HG03064 (cell line): Measurements from ENCODE around the gene TTC31.

Source experiments
- ATAC-seq: cut with Tn5 transposase; IDR thresholded peaks from one replicate; pipeline ENCODE4 v1.9.1; 2021; ENCODE audit warnings: low read depth; ENCODE audit not compliant: unreplicated experiment

The TTC31 gene

GRCh38 chr2:74524955-74525716 is 42.3 kb downstream of the TTC31 start:
- ATAC-seq, result no peak

- no peak for ATAC-seq
These were observed 43.1 kb downstream of the TTC31 start, which contains the start of gene DQX1 for GRCh38 chr2:74525717-74526648. Gene DQX1, minus strand, starts transcription at chr2:74526231. Its CDS starts 502 bp downstream, at chr2:74525729.

DNA sequence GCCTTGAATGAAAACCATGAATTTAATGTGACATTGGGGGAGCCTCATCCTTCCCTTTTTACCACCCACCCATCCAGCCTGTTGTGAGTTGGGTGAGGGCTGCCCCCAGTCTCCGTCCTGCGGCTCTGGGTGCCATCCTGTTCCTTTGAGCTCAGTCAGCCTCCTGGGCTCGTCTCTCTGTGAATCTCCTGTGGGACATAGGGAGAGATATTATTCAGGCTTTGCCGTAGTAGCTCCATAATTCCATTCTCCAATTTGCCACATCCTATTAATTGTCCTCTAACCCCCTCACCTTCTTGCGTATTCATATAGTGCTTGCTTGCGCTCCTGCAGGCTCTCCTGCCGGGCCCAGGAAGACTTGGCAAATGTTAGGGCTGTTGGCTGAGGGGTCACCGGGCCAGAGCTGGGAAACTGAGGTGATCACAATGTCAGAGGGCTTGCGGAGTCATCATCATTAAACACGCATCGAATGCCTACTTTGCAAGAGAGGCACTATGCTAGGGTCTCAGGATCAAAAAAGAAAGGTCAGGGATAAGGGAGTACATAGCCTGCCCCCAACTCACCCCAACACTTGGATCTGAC is 43.9 kb downstream of the TTC31 start:
- no peak for ATAC-seq

- ATAC-seq, result no peak
These were observed 44.9 kb downstream of the TTC31 start for GRCh38 chr2:74527741-74528140.

GRCh38 chr2:74528600-74529356 is 45.9 kb downstream of the TTC31 start:
- peak; percentile 7 for ATAC-seq

DNA sequence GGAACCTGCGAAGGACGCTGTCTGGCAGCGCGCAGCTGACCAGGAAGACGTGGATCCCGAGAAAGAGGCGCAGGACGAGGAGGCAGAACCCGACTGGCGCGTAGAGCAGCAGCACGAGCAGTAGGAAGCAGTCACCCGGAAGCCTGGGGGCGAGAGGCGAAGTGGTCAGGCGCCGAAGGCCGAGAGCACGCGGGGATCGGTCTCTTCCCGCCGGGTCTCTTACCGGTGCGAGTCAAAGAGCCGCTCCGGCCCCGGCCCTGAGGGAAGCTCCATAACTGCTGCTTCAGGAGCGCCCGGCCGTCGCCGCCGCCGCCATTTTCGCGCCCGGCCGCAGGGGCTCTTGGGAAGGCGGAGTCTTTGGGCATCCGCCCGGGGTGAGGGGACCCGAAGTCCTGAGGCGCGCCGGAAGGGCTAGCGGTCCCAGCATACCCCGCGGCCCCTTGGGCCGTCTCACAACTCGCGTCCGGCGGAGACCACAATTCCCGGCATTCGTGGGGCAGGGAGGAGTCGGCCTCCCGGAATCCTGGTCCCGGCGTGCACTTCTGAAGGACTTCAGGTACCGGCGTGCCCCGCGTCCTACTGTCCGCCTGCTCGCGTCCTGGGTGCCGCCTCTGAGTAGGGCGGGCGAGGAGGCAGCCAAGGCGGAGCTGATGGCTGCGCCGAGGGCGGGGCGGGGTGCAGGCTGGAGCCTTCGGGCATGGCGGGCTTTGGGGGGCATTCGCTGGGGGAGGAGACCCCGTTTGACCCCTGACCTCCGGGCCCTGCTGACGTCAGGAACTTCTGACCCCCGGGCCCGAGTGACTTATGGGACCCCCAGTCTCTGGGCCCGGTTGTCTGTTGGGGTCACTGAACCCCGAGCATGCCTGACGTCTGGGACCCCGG is 46.7 kb downstream of the TTC31 start, which contains the start of the genes AUP1 and HTRA2:
Gene AUP1, minus strand, starts transcription at position 350 of the 882 bp plus-strand sequence. Its CDS starts 77 bp downstream, at position 273.
Gene HTRA2, plus strand, starts transcription at position 577 of the 882 bp plus-strand sequence. Its CDS starts 74 bp downstream, at position 651.
- peak; percentile 76 for ATAC-seq

DNA sequence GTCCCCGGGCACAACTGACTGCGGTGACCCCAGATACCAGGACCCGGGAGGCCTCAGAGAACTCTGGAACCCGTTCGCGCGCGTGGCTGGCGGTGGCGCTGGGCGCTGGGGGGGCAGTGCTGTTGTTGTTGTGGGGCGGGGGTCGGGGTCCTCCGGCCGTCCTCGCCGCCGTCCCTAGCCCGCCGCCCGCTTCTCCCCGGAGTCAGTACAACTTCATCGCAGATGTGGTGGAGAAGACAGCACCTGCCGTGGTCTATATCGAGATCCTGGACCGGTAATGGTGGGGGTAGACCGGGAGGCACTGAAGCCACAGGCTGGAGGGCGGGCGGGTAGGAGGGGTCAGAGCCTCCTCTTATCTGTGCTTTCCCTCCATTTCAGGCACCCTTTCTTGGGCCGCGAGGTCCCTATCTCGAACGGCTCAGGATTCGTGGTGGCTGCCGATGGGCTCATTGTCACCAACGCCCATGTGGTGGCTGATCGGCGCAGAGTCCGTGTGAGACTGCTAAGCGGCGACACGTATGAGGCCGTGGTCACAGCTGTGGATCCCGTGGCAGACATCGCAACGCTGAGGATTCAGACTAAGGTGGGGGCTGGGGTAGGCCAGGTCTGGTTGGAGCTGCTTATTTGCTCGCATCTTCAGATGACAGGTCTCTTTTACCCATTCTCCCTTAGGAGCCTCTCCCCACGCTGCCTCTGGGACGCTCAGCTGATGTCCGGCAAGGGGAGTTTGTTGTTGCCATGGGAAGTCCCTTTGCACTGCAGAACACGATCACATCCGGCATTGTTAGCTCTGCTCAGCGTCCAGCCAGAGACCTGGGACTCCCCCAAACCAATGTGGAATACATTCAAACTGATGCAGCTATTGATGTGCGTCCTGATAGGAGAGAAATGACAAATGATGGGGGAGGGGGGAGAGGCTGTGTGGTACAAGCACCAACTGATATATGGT is 47.6 kb downstream of the TTC31 start:
- ATAC-seq, result no peak

GRCh38 chr2:74531666-74532065 is 48.8 kb downstream of the TTC31 start:
- no peak for ATAC-seq

DNA sequence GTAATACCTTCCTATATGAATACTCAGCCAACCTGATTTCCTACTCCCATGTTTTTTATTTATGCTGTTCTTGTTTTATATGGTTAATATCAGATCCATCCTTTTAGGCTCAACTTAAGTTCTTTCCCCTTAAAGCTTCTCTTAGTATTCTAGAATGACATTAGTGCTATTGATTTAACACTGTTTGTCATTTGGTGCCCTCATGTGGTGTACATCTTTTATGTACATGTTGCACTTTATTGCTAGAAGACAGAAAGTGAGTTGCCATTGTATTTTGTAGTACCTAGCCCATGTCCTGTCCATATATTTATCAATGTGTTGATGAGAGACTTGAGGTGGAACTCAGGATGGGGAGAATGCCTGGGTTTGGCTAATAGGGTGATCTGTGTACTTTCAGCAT is 49.3 kb downstream of the TTC31 start:
- no peak for ATAC-seq

- no peak for ATAC-seq
These were observed 50.6 kb downstream of the TTC31 start for GRCh38 chr2:74533464-74533863.

GRCh38 chr2:74534411-74534810 is 51.5 kb downstream of the TTC31 start:
- no peak for ATAC-seq

DNA sequence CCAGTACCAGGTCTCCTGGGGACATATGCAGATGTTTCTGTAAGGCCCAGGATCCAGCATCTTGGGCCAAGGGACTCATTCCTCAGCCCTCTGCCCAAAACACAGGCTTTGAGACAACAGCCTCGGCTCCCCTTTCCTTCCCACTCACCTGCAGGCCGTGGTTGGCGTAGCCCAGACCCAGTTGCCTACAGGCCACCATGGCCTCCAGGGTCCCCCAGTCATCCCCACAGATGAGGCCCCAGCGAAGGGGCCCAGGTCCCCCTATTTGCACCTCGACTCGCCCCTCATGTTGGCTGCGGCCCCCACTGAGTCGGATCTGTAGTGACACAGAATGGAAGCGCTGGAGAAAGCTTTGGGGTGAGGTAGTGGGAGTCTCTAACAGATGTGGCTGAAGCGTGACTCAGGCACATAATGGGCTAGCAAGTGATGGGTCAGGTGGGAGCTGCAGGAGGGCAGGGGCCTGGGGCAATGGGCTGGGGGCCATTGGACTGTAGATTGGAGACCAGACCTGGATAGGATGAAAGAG is 52.6 kb downstream of the TTC31 start:
- ATAC-seq, result no peak

DNA sequence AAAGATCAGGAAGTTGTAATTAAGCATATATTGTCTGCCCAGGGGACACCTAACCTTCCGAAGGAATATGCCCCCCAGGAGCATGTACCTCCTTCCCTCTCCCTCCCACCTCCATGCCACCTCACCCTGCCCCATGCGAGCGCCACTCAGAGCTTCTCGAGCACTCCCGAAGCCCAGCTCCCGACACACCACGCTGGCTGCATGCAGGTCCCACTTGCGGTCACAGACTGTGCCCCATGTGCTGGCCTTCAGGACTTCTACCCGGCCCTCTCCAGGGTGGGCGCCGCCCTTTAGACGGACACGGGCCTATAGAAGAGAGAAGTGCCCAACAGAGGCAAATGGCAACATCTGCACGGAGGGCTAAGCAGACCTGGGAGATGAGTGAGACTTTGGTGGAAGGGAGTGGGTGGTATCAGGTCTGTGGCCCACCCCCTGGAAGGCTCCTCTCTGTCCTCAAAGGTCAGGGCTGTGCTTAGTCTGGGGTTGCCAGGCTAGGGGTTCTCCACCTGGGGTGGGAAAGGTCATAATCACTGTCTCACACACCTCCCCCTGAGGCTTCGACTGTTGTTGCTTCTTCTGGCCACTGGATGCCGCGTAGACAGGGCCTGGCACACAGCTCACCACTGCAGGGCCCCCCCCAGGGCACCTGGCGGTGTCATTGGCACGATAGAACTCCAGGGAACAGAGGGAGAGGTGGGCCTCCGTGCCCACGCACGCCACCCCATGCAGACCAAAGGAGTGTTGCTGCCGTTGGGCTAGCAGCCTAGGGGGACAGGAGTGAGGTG is 53.5 kb downstream of the TTC31 start:
- no peak for ATAC-seq

DNA sequence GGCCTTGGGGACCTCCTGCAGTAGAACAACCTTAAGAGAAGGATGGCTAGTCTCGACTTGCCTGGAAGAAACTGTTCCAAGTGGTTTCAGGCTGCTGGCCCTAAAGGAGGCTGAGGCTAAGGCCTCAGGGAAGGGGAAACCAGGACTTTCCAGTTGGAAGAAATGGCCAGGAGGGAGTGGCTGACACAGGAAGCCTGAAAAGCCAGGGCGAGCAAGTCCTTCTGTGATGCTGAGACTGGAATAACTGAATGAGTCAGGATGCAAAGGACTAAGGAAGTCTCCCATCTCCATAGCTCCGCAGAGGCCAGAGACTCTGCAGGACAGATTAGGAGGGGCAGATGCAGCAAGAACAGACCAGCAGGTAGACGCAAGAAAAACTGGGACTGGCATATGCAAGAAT is 54.3 kb downstream of the TTC31 start:
- ATAC-seq, result no peak

- no peak for ATAC-seq
These were observed 56.0 kb downstream of the TTC31 start for GRCh38 chr2:74538881-74539339.

DNA sequence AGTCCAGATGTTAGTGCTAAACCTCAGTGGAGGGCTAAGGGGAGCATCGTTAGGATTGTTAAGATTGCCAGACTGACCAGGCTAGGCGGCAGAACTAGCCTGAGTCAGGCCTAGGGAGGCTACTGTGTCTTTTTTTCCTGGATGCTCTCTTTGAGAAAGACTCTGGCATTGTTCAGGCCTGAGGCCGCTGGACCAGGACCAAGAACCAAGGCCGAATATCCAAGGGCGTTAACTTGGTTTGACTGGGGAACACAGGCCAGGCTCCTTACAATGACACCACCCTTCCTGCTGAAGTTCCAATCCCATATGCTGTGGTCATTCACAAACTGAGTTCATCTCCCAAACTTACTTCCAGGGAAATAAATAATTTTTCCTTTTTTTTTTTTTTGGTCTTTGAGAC is 57.4 kb downstream of the TTC31 start:
- no peak for ATAC-seq

DNA sequence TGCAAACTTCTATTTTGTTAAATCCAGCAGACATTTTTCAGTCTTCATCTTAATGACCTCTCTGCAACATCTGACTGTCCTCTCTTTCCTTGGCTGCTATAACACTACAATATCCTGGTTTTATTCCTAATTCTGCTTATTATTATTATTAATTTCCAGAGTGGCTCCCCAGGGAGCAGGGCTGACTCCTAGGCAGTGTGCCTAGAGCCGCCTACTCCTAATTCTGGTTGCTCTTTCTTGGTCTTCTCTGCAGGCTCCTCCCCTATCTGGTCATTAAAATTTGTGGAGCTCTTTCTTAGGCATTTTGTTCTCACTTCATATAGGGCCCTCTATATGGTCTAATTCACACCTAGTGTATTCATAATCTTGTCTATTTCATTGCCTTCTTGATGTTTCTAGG is 60.1 kb downstream of the TTC31 start:
- ATAC-seq, result no peak
